Measurements from ENCODE around the gene GPI. TPM values are rescaled to one million over a fixed set of nuclear protein-coding genes. Genes with fewer than 3 reads are reported as not detected.
"Not testable (repeated sequence)": the region's sequence is repeated elsewhere in the genome, so short reads cannot be mapped to it uniquely, and the experiment has no call there.

The GPI gene
- total RNA-seq, 1 donor from 2014 or later = 337 TPM

DNA sequence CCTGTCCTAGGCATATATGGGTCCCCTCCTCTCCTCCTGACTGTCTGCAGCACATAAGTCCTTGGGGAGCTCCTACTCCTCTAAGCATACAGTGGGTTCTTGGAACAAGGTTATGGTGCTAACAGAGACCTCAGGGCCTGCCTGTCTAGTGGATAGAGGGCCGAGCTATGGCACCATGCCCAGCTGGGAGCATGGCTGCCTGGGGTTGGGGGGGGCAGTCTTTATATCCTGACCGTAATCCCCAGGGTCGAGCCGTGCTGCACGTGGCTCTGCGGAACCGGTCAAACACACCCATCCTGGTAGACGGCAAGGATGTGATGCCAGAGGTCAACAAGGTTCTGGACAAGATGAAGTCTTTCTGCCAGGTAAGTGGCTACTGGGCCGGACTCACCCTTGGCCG lies 3.3 kb downstream of the GPI start:
- intact Hi-C loops (cut with DNase I) = no loop called here

DNA sequence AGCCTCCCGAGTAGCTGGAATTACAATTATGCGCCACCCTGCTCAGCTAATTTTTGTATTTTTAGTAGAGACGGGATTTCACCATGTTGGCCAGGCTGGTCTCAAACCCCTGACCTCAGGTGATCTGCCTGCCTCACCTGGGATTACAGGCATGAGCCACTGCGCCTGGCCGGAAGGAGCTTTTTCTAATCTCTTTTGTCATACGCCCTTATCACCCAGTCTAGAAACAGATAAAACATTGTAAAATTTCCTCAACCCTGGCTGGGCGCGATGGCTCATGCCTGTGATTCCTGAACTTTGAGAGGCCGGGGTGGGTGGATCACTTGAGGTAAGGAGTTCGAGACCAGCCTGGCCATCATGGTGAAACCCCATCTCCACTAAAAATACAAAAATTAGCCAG lies 4.2 kb downstream of the GPI start:
- H3K4me3 ChIP-seq; intact Hi-C loops (cut with DNase I); H3K9me3 ChIP-seq; DNase-seq (ENCODE audit: low spot score in 2 of 2); H3K27ac ChIP-seq; H3K27me3 ChIP-seq: not testable (repeated sequence)
- Histone ChIP-seq H3K4me1 (peaks cover 8 to 14% of the 10 kb centered on the region in 2 donors), H3K36me3 (peaks cover 27 to 49% of the 10 kb centered on the region in 2 donors)

More for the DNA sequence above, 3.3 kb downstream of the GPI start:
- Histone ChIP-seq H3K27ac (no peak overlapping the region), H3K36me3 (peaks cover 24 to 44% of the 10 kb centered on the region in 2 donors), H3K27me3 (no peaks in the 10 kb centered on the region), H3K4me1 (peaks cover 8 to 14% of the 10 kb centered on the region in 2 donors), H3K4me3 (no peak overlapping the region), H3K9me3 (no peaks in the 10 kb centered on the region)
- no peak for DNase-seq (ENCODE audit: low spot score in 2 of 2)
- TF ChIP-seq CTCF (IDR thresholded peaks at IDR 0.05) = no peak

- intact Hi-C loops (cut with DNase I) = no loop called here
- Histone ChIP-seq H3K27me3 (no peaks in the 10 kb centered on the region), H3K4me1 (peaks cover 8 to 14% of the 10 kb centered on the region in 2 donors), H3K27ac (no peak overlapping the region), H3K9me3 (no peaks in the 10 kb centered on the region), H3K4me3 (no peak overlapping the region), H3K36me3 (peaks cover 35 to 58% of the 10 kb centered on the region in 2 donors)
- DNase-seq (ENCODE audit: low spot score in 2 of 2) = no peak
- no peak for TF ChIP-seq CTCF (IDR thresholded peaks at IDR 0.05)
Observed at GRCh38 chr19:34370117-34370516, 5.1 kb downstream of the GPI start.

- DNase-seq (ENCODE audit: low spot score in 2 of 2) = no peak
- H3K9me3 ChIP-seq = no peaks in the 10 kb centered on the region
- H3K36me3 ChIP-seq = peaks cover 42 to 67% of the 10 kb centered on the region in 2 donors
- no peak overlapping the region for H3K27ac ChIP-seq
- H3K4me3 ChIP-seq = no peak overlapping the region
- H3K4me1 ChIP-seq = peaks cover 7 to 13% of the 10 kb centered on the region in 2 donors
- H3K27me3 ChIP-seq = no peaks in the 10 kb centered on the region
- TF ChIP-seq CTCF (IDR thresholded peaks at IDR 0.05) = no peak
- intact Hi-C loops (cut with DNase I) = no loop called here
Observed at GRCh38 chr19:34370983-34371382, 6.0 kb downstream of the GPI start.

DNA sequence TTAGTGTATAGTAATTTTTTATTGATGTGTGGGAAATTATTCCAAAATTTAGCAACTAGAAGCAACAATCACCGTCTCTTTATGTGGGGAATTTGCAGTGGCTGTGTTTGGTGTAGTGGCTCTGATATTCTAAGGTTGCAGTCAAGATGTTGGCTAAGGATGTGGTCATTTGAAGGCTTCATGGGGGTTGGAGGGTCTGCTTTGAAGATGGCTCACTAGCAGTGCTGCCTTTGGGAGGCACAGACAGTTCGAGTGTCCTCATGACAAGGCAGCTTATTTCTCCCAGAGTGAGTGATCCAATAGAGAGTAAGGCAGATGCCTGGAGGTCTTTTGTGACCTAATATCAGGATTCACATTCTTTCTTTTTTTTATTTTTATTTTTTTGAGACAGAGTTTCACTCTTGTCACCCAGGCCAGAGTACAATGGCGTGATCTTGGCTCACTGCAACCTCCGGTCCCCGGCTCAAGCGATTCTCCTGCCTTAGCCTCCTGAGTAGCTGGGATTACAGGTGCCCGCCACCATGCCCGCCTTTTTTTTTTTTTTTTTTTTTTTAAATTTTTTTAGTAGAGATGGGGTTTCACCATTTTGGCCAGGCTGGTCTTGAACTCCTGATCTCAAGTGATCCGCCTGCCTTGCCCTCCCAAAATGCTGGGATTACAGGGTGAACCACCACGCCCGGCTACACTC lies 8.7 kb downstream of the GPI start:
- intact Hi-C loops (cut with DNase I) = no loop called here
- no peaks in the 10 kb centered on the region for H3K4me1 ChIP-seq
- no peak overlapping the region for H3K4me3 ChIP-seq
- H3K27me3 ChIP-seq = no peaks in the 10 kb centered on the region
- H3K9me3 ChIP-seq = no peaks in the 10 kb centered on the region
- H3K27ac ChIP-seq = no peak overlapping the region
- peaks cover 58 to 68% of the 10 kb centered on the region in 2 donors for H3K36me3 ChIP-seq
- TF ChIP-seq CTCF (IDR thresholded peaks at IDR 0.05) = no peak
- no peak for DNase-seq (ENCODE audit: low spot score in 2 of 2)

- Histone ChIP-seq H3K27me3 (no peaks in the 10 kb centered on the region), H3K36me3 (peaks cover 65 to 69% of the 10 kb centered on the region in 2 donors), H3K4me1 (no peaks in the 10 kb centered on the region), H3K27ac (no peak overlapping the region), H3K9me3 (no peaks in the 10 kb centered on the region), H3K4me3 (no peak overlapping the region)
- no peak for TF ChIP-seq CTCF (IDR thresholded peaks at IDR 0.05)
- DNase-seq (ENCODE audit: low spot score in 2 of 2) = no peak
- intact Hi-C loops (cut with DNase I) = no loop called here
Observed at GRCh38 chr19:34375598-34375997, 10.6 kb downstream of the GPI start.

Measured in ascending aorta (tissue), 2 donors.